AG10803 (cell line): ENCODE data around the gene SLC8A1.

Source experiments
- DNase-seq: peaks from one replicate; pipeline ENCODE4 v3.0.0; 2010; ENCODE audit warnings: low read depth
- H3K4me3 ChIP-seq: 2 replicates; pipeline ENCODE4 v1.5.1; 2011; ENCODE audit warnings: mild to moderate bottlenecking, low read length, control low read depth
- CTCF ChIP-seq: conservative IDR thresholded peaks from 2 replicates; pipeline ENCODE4 v1.5.1; 2011; ENCODE audit warnings: mild to moderate bottlenecking, low read length, control low read depth, inconsistent platforms

Gene SLC8A1

GRCh38 chr2:40487602-40488001 lies 35.7 kb upstream of the SLC8A1 start:
- TF ChIP-seq CTCF = no peak
- no peak overlapping the region for H3K4me3 ChIP-seq
- peak; percentile 8 for DNase-seq

- H3K4me3 ChIP-seq = no peak overlapping the region
- TF ChIP-seq CTCF = no peak
- no peak for DNase-seq
Observed at GRCh38 chr2:40485854-40486253, 34.0 kb upstream of the SLC8A1 start.

GRCh38 chr2:40485318-40485717 lies 33.4 kb upstream of the SLC8A1 start:
- no peak overlapping the region for H3K4me3 ChIP-seq
- no peak for TF ChIP-seq CTCF
- DNase-seq = no peak

- TF ChIP-seq CTCF = no peak
- H3K4me3 ChIP-seq = no peak overlapping the region
Observed at GRCh38 chr2:40483549-40484243, 31.8 kb upstream of the SLC8A1 start.

GRCh38 chr2:40480596-40480995 lies 28.7 kb upstream of the SLC8A1 start:
- no peak for DNase-seq
- H3K4me3 ChIP-seq = no peak overlapping the region
- no peak for TF ChIP-seq CTCF

More at GRCh38 chr2:40483549-40484243, 31.8 kb upstream of the SLC8A1 start:
- DNase-seq = no peak

GRCh38 chr2:40480073-40480472 lies 28.2 kb upstream of the SLC8A1 start:
- DNase-seq = no peak
- H3K4me3 ChIP-seq = no peak overlapping the region
- no peak for TF ChIP-seq CTCF

GRCh38 chr2:40477361-40477760 lies 25.5 kb upstream of the SLC8A1 start:
- no peak overlapping the region for H3K4me3 ChIP-seq
- DNase-seq = no peak
- TF ChIP-seq CTCF = no peak
